Measurements from ENCODE around the gene LOXL1. TPM values are rescaled to one million over a fixed set of nuclear protein-coding genes. Genes with fewer than 3 reads are reported as not detected.

The LOXL1 gene
- total and polyA plus RNA-seq, 9 of the 15 experiments (the other 6 are each of a cell fraction or from before 2014, with no cell fraction given) = 0.14 TPM; not detected in 8

DNA sequence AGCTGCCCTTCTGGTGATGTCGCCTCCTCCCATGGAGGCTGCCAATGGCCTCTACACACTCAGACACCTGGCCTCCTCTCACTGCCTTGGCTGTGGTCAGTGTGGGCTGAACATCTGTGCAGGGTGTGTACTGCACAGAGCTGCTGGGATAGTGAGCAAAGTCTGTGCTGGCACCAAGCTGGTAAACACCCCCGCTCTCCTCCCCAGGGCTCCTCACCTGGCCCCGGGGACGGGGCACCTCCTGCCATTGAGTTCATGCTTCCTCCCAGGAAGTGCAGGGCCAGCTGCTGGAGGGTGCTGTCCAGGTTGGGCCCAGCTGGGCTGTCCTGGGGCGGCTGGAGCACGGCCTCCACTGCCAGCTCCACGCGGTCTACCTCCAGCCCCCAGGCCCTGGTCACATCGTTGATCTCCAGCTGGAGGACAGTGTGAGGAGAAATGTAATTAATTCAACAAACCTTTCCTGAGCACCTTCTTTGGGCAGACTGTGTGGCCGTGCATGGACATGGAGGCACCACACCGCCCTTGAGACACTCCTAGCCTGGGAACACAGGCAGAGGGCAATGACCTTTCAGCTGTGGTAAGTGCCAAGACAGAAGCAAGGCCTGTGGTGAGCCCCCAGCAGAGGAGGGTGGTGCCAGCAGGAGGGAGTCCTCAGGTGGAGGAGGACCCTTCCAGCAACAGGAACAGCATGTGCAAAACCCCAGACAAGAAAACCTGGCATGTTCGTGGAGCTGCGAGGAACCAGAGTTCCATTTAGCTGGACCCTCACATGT, 59.0 kb downstream of the LOXL1 start (continued):
- no peak for TF ChIP-seq CREM (IDR thresholded peaks at IDR 0.05; ENCODE audit: low read depth)
- TF ChIP-seq, protein P1, sequence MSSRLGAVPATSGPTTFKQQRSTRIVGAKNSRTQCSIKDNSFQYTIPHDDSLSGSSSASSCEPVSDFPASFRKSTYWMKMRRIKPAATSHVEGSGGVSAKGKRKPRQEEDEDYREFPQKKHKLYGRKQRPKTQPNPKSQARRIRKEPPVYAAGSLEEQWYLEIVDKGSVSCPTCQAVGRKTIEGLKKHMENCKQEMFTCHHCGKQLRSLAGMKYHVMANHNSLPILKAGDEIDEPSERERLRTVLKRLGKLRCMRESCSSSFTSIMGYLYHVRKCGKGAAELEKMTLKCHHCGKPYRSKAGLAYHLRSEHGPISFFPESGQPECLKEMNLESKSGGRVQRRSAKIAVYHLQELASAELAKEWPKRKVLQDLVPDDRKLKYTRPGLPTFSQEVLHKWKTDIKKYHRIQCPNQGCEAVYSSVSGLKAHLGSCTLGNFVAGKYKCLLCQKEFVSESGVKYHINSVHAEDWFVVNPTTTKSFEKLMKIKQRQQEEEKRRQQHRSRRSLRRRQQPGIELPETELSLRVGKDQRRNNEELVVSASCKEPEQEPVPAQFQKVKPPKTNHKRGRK (tag; IDR thresholded peaks at IDR 0.05) = no peak
- TF ChIP-seq CBFA2T2 (conservative IDR thresholded peaks at IDR 0.05) = no peak
- TF ChIP-seq TARDBP (IDR thresholded peaks at IDR 0.05) = no peak
- no peak for TF ChIP-seq FOXK1 (CRISPR knock-in tag; IDR thresholded peaks at IDR 0.05; ENCODE audit: borderline replicate concordance)

DNA sequence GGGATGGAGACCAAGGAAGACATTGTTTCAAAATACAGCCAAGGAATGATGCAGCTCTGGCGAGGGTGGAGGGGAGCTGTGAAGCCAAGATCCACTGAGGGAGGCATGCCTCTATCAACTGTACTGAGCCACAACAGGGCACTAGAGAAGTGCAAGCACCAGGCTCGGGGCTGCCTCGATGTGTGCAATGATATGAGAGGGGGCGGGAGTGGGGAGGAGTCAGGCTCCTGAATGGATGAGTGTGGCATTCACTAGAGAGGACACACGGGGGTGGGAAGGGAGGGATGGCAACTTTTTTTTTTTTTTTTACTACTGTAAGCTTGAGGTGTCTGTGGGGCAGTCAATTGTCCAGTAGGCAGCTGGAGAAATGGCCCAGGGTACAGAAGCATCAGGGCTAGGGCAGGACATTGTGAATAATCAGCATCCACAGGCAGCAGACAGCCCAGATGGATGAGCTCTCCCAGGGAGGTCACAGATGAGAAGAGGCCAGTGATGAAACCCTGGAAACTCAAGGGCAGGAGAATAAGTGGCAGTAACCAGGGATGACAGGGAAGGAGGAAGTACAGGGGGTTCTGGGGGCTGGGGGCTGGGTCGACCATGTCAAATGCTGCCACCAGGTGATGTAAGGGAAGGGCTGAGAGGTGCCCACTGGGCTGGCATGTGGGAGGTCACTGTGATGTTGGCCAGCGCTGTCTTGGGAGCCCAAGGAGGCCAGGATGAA, 60.0 kb downstream of the LOXL1 start:
- FAIRE-seq = no peak
- WGBS (ENCODE audit: insufficient coverage, low coverage, missing lambda C conversion rate) = 33% methylated on average over 6 of the region's 7 CpGs
- intact Hi-C loops (cut with micrococcal nuclease) = no loop called here

More for the DNA sequence above, 60.0 kb downstream of the LOXL1 start:
- H3K9me1 ChIP-seq (ENCODE audit: control insufficient read depth, insufficient read depth, low read length) = no peaks in the 10 kb centered on the region
- DNase-seq (ENCODE audit: extremely low read depth in 1 of 4, low spot score in 3 of 4) (no peak), ATAC-seq (no peak)
- H3K9me3 ChIP-seq (replicated peaks; ENCODE audit: control insufficient read depth, insufficient read depth, low read depth, low read length) = no peaks in the 10 kb centered on the region
- TF ChIP-seq EGR1 (conservative IDR thresholded peaks at IDR 0.05) = peak; percentile 25; the same call in 1 of the 2 replicates
- no peak for TF ChIP-seq HMG20B (CRISPR knock-in tag; IDR thresholded peaks at IDR 0.05)
- H3K4me2 ChIP-seq (ENCODE audit: insufficient read depth, low read length) = no peak overlapping the region
- no TSS peak for BruUV-seq (replicated peaks)
- no peaks in the 10 kb centered on the region for H4K20me1 ChIP-seq (replicated peaks; ENCODE audit: control insufficient read depth, insufficient read depth, low read length)
- CTCF ChIA-PET (ENCODE audit: low intra/inter-chr PET ratio) = no interaction called here
- no peak overlapping the region for H3K27ac ChIP-seq (ENCODE audit: extremely low read depth, low read depth, low read length)
- no peak overlapping the region for H2AFZ ChIP-seq (ENCODE audit: low read depth, low read length)
- no peaks in the 10 kb centered on the region for H3K27me3 ChIP-seq (ENCODE audit: control insufficient read depth in 2 of 2, insufficient read depth in 2 of 2, low read length in 2 of 2)
- H3K79me2 ChIP-seq (ENCODE audit: control insufficient read depth, insufficient read depth, low read length) = peaks cover 2% of the 10 kb centered on the region; the same call in 1 of the 3 replicates
- POLR2A ChIA-PET = interaction anchor here (0.6 kb wide), 1 partner anchor 1257 kb away, joined by 3 read pairs; no protein-coding TSS in a partner anchor
- no peak overlapping the region for H3K9ac ChIP-seq (ENCODE audit: insufficient read depth in 1 of 2, low read depth in 2 of 2, low read length in 2 of 2)
- H3K4me1 ChIP-seq (replicated peaks in 1 of 2; ENCODE audit: control insufficient read depth in 2 of 2, insufficient read depth in 2 of 2, low read length in 2 of 2) = peaks cover 28 to 40% of the 10 kb centered on the region in 2 experiments
- no peak overlapping the region for H3K4me3 ChIP-seq
- in situ Hi-C loops (cut with MboI) = no loop called here
- H3K36me3 ChIP-seq (ENCODE audit: control insufficient read depth, insufficient read depth, low read length) = no peaks in the 10 kb centered on the region

All from K562 (cell line).